Suppressor macrophage treated with lipopolysaccharide for 1 hour (primary cell): Measurements from ENCODE around the gene RAP1B.
"Not testable (repeated sequence)": the region's sequence is repeated elsewhere in the genome, so short reads cannot be mapped to it uniquely, and the experiment has no call there.

Experiments
- DNase-seq, 3 donors: peaks; one replicate each; pipeline ENCODE4 v3.0.0-alpha.2; 2020 to 2022

The RAP1B gene

GRCh38 chr12:68636268-68636667 lies 25.6 kb downstream of the RAP1B start:
- DNase-seq, result peak in 2 of 3 donors; percentile 47 to 49

- DNase-seq, result not testable (repeated sequence)
These were observed 26.7 kb downstream of the RAP1B start for GRCh38 chr12:68637439-68637838.

GRCh38 chr12:68638171-68638570 lies 27.5 kb downstream of the RAP1B start:
- no peak for DNase-seq

- DNase-seq, result no peak
These were observed 28.2 kb downstream of the RAP1B start for GRCh38 chr12:68638721-68639395.

- DNase-seq, result no peak
These were observed 28.7 kb downstream of the RAP1B start for GRCh38 chr12:68639396-68639767.

GRCh38 chr12:68641138-68641537 lies 30.4 kb downstream of the RAP1B start:
- DNase-seq, result no peak

- no peak for DNase-seq
These were observed 35.8 kb downstream of the RAP1B start for GRCh38 chr12:68646484-68646883.

- peak in 2 of 3 donors; percentile 37 to 41 for DNase-seq
These were observed 36.8 kb downstream of the RAP1B start for GRCh38 chr12:68647507-68647906.

- DNase-seq, result no peak
These were observed 37.5 kb downstream of the RAP1B start for GRCh38 chr12:68648179-68648578.

GRCh38 chr12:68665016-68665569 lies 54.4 kb downstream of the RAP1B start:
- no peak for DNase-seq

- DNase-seq, result no peak
These were observed 56.6 kb downstream of the RAP1B start for GRCh38 chr12:68667291-68667690.

- DNase-seq, result no peak
These were observed 57.2 kb downstream of the RAP1B start for GRCh38 chr12:68667896-68668295.

GRCh38 chr12:68671179-68671578 lies 60.5 kb downstream of the RAP1B start:
- DNase-seq, result no peak

- no peak for DNase-seq
These were observed 63.1 kb downstream of the RAP1B start for GRCh38 chr12:68673788-68674187.

- DNase-seq, result no peak
These were observed 63.7 kb downstream of the RAP1B start for GRCh38 chr12:68674376-68674775.

- no peak for DNase-seq
These were observed 64.6 kb downstream of the RAP1B start for GRCh38 chr12:68675101-68675842.

GRCh38 chr12:68676854-68677253 lies 66.2 kb downstream of the RAP1B start:
- DNase-seq, result not testable (repeated sequence)

- DNase-seq, result no peak
These were observed 75.5 kb downstream of the RAP1B start for GRCh38 chr12:68686262-68686594.

GRCh38 chr12:68686595-68687521 lies 76.2 kb downstream of the RAP1B start, which contains the start of gene NUP107:
NUP107 (plus strand) TSS chr12:68686978; CDS start chr12:68687066, 88 bp downstream.
- DNase-seq, result peak; percentile 98 to 99 (median 99)

GRCh38 chr12:68695454-68695853 lies 84.8 kb downstream of the RAP1B start:
- no peak for DNase-seq

GRCh38 chr12:68699486-68699885 lies 88.8 kb downstream of the RAP1B start:
- DNase-seq, result no peak
